ENCODE results near the gene MISP3.
"Not testable (repeated sequence)": the region's sequence is repeated elsewhere in the genome, so short reads cannot be mapped to it uniquely, and the experiment has no call there.

The MISP3 gene

DNA sequence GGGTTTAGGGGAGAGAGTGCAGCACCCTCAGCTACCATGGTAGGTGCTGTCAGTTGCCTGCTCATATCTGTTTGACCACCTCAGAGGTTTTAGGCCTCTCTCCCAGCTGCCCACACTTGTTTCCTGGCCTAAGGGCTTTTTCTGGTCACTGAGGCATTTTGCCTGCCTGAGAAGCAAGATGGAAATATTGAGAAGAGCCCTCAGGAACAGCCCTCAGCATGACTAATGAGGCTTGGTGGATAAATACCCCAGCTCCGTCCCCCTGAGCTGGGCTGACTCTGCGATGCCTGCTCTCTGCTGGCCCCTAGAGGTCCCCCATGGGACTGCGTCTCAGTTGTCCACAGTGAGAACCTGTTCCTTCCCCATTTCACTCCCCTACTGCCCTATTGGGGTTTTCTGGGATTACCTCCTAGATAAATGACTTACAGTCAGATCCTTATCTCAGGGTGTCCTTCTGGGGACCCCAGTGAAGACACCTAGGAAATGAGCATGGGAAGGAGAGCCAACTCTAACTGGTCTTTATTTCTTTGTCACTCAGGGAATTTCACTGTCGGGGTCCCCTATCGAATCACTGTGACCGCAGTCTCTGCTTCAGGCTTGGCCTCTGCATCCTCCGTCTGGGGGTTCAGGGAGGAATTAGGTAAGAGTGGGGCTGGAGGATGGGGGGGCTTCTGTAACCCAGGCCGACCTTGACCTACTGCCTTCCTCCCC is 24.0 kb upstream of the MISP3 start:
- TF ChIP-seq, protein P1, sequence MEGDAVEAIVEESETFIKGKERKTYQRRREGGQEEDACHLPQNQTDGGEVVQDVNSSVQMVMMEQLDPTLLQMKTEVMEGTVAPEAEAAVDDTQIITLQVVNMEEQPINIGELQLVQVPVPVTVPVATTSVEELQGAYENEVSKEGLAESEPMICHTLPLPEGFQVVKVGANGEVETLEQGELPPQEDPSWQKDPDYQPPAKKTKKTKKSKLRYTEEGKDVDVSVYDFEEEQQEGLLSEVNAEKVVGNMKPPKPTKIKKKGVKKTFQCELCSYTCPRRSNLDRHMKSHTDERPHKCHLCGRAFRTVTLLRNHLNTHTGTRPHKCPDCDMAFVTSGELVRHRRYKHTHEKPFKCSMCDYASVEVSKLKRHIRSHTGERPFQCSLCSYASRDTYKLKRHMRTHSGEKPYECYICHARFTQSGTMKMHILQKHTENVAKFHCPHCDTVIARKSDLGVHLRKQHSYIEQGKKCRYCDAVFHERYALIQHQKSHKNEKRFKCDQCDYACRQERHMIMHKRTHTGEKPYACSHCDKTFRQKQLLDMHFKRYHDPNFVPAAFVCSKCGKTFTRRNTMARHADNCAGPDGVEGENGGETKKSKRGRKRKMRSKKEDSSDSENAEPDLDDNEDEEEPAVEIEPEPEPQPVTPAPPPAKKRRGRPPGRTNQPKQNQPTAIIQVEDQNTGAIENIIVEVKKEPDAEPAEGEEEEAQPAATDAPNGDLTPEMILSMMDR (IDR thresholded peaks at IDR 0.05; ENCODE audit: insufficient read depth, low read depth, low read length, missing control alignments), result peak; percentile 93
- peak; percentile 54 for DNase-seq (ENCODE audit: low read depth)

DNA sequence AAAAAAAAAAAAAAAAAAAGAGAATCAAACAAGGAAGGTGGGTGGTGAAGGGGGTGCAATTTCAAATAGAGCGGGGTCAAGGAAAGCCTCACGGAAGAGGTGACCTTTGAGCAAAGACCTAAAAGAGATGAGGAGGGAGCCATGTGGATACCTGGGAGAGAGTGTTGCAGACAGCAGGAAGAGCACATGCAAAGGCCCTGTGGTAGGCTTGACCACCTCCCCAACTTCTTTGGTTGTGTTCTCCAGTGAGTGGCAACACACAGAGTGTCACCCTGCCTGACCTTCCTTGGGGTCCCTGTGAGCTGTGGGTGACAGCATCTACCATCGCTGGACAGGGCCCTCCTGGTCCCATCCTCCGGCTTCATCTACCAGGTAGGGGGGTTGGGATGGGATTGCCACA is 22.1 kb upstream of the MISP3 start:
- H3K4me3 ChIP-seq (ENCODE audit: low read depth, low read length), result no peak overlapping the region
- DNase-seq (ENCODE audit: low read depth), result no peak
- TF ChIP-seq, protein P1 (IDR thresholded peaks at IDR 0.05; ENCODE audit: insufficient read depth, low read depth, low read length, missing control alignments), result no peak

More for the DNA sequence above, 24.0 kb upstream of the MISP3 start:
- H3K4me3 ChIP-seq (ENCODE audit: low read depth, low read length), result no peak overlapping the region

DNA sequence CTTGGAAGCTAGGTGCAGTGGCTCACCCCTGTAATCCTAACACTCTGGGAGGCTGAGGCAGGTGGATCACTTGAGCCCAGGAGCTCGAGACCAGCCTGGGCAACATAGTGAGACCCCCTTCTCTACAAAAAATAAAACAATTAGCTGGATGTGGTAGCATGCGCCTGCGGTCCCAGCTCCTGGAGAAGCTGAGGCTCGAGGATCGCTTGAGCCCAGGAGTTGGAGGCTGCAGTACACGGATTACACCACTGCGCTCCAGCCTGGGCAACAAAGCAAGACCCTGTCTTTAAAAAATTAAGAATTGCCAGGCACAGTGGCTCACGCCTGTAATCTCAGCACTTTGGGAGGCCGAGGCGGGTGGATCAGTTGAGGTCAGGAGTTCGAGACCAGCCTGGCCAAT is 21.6 kb upstream of the MISP3 start:
- H3K4me3 ChIP-seq (ENCODE audit: low read depth, low read length); DNase-seq (ENCODE audit: low read depth): not testable (repeated sequence)

DNA sequence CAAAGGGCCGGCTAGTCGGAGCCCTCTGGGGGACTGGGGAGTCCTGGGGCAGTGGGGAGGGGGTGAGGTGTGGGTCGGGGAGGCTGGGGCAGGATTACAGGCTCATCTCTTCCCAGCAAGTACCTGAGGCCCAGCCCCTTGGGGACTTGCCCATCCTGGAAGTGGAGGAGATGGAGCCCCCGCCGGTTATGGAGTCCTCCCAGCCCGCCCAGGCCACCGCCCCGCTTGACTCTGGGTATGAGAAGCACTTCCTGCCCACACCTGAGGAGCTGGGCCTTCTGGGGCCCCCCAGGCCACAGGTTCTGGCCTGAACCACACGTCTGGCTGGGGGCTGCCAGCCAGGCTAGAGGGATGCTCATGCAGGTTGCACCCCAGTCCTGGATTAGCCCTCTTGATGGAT is 20.6 kb upstream of the MISP3 start:
- no peak overlapping the region for H3K4me3 ChIP-seq (ENCODE audit: low read depth, low read length)
- TF ChIP-seq, protein P1 (IDR thresholded peaks at IDR 0.05; ENCODE audit: insufficient read depth, low read depth, low read length, missing control alignments), result no peak
- no peak for DNase-seq (ENCODE audit: low read depth)

DNA sequence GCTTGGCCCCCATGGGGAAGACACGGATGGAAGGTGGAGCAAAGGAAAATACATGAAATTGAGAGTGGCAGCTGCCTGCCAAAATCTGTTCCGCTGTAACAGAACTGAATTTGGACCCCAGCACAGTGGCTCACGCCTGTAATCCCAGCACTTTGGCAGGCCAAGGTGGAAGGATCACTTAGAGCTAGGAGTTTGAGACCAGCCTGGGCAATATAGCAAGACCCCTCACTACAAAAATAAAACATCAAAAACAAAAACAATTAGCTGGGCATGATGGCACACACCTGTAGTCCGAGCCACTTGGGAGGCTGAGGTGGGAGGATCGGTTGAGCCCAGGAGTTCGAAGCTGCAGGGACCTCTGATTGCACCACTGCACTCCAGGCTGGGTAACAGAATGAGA is 20.1 kb upstream of the MISP3 start:
- DNase-seq (ENCODE audit: low read depth), result no peak
- H3K4me3 ChIP-seq (ENCODE audit: low read depth, low read length), result no peak overlapping the region
- TF ChIP-seq, protein P1 (IDR thresholded peaks at IDR 0.05; ENCODE audit: insufficient read depth, low read depth, low read length, missing control alignments), result no peak

DNA sequence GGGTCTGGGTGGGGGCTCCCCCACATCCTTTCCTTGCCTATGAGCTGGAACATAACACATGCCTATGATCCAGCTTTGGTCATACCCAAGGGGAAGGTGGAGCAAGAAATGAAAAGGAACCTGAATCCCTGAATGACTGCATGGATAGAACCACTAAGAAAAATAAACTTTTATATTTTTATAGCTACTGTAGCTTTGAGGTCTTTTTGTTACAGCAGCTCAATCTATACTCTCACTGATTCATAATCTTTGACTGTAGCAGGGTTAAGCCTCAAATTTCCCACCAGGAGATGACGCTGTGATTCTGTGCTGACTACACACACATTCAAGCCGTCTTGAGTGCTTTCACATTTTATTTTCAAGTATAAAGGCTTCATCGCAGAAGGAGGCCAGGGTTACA is 19.6 kb upstream of the MISP3 start:
- DNase-seq (ENCODE audit: low read depth), result no peak
- H3K4me3 ChIP-seq (ENCODE audit: low read depth, low read length), result no peak overlapping the region
- TF ChIP-seq, protein P1 (IDR thresholded peaks at IDR 0.05; ENCODE audit: insufficient read depth, low read depth, low read length, missing control alignments), result no peak

DNA sequence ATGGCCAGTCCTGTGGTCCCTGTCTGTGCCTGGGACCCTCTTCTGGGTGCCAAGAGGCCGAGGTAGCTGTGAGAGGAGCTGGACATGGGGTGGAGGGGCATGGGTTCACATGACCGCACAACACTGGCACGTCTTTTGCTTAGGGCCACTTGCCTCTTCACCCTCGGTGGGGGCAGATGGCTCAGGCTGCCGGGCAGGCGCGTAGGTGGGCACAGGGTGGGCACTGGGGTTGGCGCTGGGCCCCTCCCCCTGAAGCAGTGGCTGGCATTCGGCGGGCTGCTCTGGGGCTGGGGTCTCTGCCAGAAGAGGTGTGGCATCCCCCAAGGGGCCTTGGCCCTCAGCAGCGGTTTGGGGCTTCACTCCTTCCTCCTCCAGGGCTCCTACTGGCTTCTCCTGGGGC is 19.1 kb upstream of the MISP3 start:
- no peak overlapping the region for H3K4me3 ChIP-seq (ENCODE audit: low read depth, low read length)
- TF ChIP-seq, protein P1 (IDR thresholded peaks at IDR 0.05; ENCODE audit: insufficient read depth, low read depth, low read length, missing control alignments), result no peak
- no peak for DNase-seq (ENCODE audit: low read depth)
